Ovary (tissue), 9 donors: ENCODE results near the gene GLP1R. TPM values are rescaled to one million over a fixed set of nuclear protein-coding genes. Genes with fewer than 3 reads are reported as not detected.

Source experiments
- DNase-seq, 5 donors: peaks; one replicate each; pipeline ENCODE4 v3.0.0-alpha.2; 2019 to 2020
- H3K27ac ChIP-seq, 2 donors: fragments of 200-600 bp; one replicate each; pipeline versions ENCODE4 v1.5.1 to v1.8.0; 2019 to 2022
- H3K27me3 ChIP-seq: fragments of 200-600 bp; one replicate; pipeline ENCODE4 v1.8.0; 2022
- H3K36me3 ChIP-seq: fragments of 200-600 bp; sonication (generic); one replicate; pipeline ENCODE4 v1.5.1; 2019
- H3K4me1 ChIP-seq: one replicate; pipeline ENCODE4 v1.8.1; 2013; ENCODE audit warnings: mild to moderate bottlenecking, moderate library complexity; ENCODE audit not compliant: insufficient read depth
- H3K4me3 ChIP-seq: fragments of 200-600 bp; sonication (generic); one replicate; pipeline ENCODE4 v1.5.1; 2017
- H3K9me3 ChIP-seq, 2 donors: fragments of 200-600 bp in 1 of 2; sonication (generic) in 1 of 2; one replicate each; pipeline versions ENCODE4 v1.5.1 to v1.8.1; 2013 to 2019; ENCODE audit warnings: mild to moderate bottlenecking in 1 of 2, moderate library complexity in 1 of 2
- CTCF ChIP-seq, 3 donors: fragments of 450-650 bp in 2 of 3; fragments of 200-600 bp in 1 of 3; IDR thresholded peaks; one replicate each; pipeline versions ENCODE4 v1.5.1 to v1.8.0; 2016 to 2022; ENCODE audit warnings: antibody characterized with exemption in 3 of 3, mild to moderate bottlenecking in 1 of 3
- EP300 ChIP-seq: sonication (generic); formaldehyde crosslinking; IDR thresholded peaks from one replicate; pipeline ENCODE4 v1.6.1; 2017; ENCODE audit warnings: antibody characterized with exemption
- POLR2A ChIP-seq: fragments of 450-650 bp; IDR thresholded peaks from one replicate; pipeline ENCODE4 v1.6.1; 2017; ENCODE audit warnings: antibody characterized with exemption, mild to moderate bottlenecking, moderate library complexity
- WGBS, 3 donors: extraction: QIAGEN DNeasy Blood & Tissue Kit in 1 of 3; methylation state at CpG; one replicate each; pipeline versions ENCODE4 v1.1.5 to v1.1.7; 2013 to 2017; 5-methylcytosine and 5-hydroxymethylcytosine counted together
- intact Hi-C, 4 donors: fragments of 100-400 bp; cut with DNase I; formaldehyde crosslinking; loops; one replicate each; pipeline versions ENCODE4 v1.11.0 to v1.15.1; 2022 to 2023
- polyA plus RNA-seq, 2 donors: library from polyadenylated mRNA; stranded (reverse); fragments of 200-250 nt in 1 of 2; fragments of 350-450 nt in 1 of 2; fragmentation: Illumina TruSeq in 1 of 2; extraction: RNeasy Lipid Tissue Mini Kit (QIAGEN cat#74804) in 1 of 2; gene quantifications; one replicate each; pipeline ENCODE4 v1.2.3, GENCODE V29; 2013 to 2014
- total RNA-seq, 7 donors: library from RNA; depleted of rRNA in 2 of 7; stranded (reverse); fragments of >200 nt in 2 of 7; fragmentation: NEBNext Ultra II Directional in 3 of 7; extraction: Animal tissue kit (Norgen Biotek cat#: 25700) in 3 of 7; gene quantifications; one replicate each; pipeline versions ENCODE4 v1.1.0 to v1.2.4, GENCODE V29; 2016 to 2023
- donor health status: DM: no; HTN: no; CAD: no; lungs with moderate emphysema.
- donor health status: DM: no; HTN: no; CAD: no.
- donor health status: Bipolar disorder and iron deficiency.
- donor health status: DM: yes; HTN: yes; CAD: no.
- donor health status: DM: no; HTN: no; CAD: no.
- donor health status: DM: yes; HTN: yes; CAD: no.

GLP1R gene
- total and polyA plus RNA-seq, 9 donors = 0.08 TPM; not detected in 8

- no peak for DNase-seq
- intact Hi-C loops = no loop called here
Observed at GRCh38 chr6:39005774-39006173, 42.8 kb upstream of the GLP1R start.

GRCh38 chr6:39007575-39007974, 41.0 kb upstream of the GLP1R start:
- H3K4me3 ChIP-seq = no peak overlapping the region
- TF ChIP-seq POLR2A = no peak
- TF ChIP-seq EP300 = no peak
- TF ChIP-seq CTCF (IDR thresholded peaks at IDR 0.05) = no peak
- H3K36me3 ChIP-seq = no peaks in the 10 kb centered on the region
- intact Hi-C loops = no loop called here
- DNase-seq = no peak
- WGBS, 3 donors = 53 to 71% (median 65%) methylated on average over 3 of the region's 3 CpGs
- no peak overlapping the region for H3K27ac ChIP-seq
- no peaks in the 10 kb centered on the region for H3K27me3 ChIP-seq
- no peaks in the 10 kb centered on the region for H3K9me3 ChIP-seq
- H3K4me1 ChIP-seq = no peaks in the 10 kb centered on the region

More at GRCh38 chr6:39005774-39006173, 42.8 kb upstream of the GLP1R start:
- Histone ChIP-seq H3K27me3 (no peaks in the 10 kb centered on the region), H3K27ac (no peak overlapping the region), H3K9me3 (no peaks in the 10 kb centered on the region), H3K4me3 (no peak overlapping the region), H3K4me1 (no peaks in the 10 kb centered on the region), H3K36me3 (no peaks in the 10 kb centered on the region)
- no peak for TF ChIP-seq EP300
- TF ChIP-seq POLR2A = no peak
- no peak for TF ChIP-seq CTCF (IDR thresholded peaks at IDR 0.05)
- WGBS, 3 donors = 45 to 57% (median 49%) methylated on average over 3 of the region's 3 CpGs

GRCh38 chr6:39008737-39009136, 39.8 kb upstream of the GLP1R start:
- Histone ChIP-seq H3K36me3 (no peaks in the 10 kb centered on the region), H3K9me3 (no peaks in the 10 kb centered on the region), H3K4me1 (no peaks in the 10 kb centered on the region), H3K4me3 (no peak overlapping the region), H3K27me3 (no peaks in the 10 kb centered on the region), H3K27ac (no peak overlapping the region)
- TF ChIP-seq EP300 = no peak
- no peak for TF ChIP-seq CTCF (IDR thresholded peaks at IDR 0.05)
- TF ChIP-seq POLR2A = no peak
- no peak for DNase-seq
- intact Hi-C loops = no loop called here
- 20 to 26% (median 22%) methylated on average over 1 of the region's 1 CpG for WGBS, 3 donors

GRCh38 chr6:39009476-39009875, 39.1 kb upstream of the GLP1R start:
- no peaks in the 10 kb centered on the region for H3K27me3 ChIP-seq
- no peak overlapping the region for H3K27ac ChIP-seq
- no peak for DNase-seq
- TF ChIP-seq POLR2A = no peak
- TF ChIP-seq EP300 = no peak
- TF ChIP-seq CTCF (IDR thresholded peaks at IDR 0.05) = no peak
- no peaks in the 10 kb centered on the region for H3K9me3 ChIP-seq
- H3K4me3 ChIP-seq = no peak overlapping the region
- no peaks in the 10 kb centered on the region for H3K4me1 ChIP-seq
- H3K36me3 ChIP-seq = no peaks in the 10 kb centered on the region
- 0 to 79% (median 0%) methylated on average over 1 of the region's 1 CpG for WGBS, 3 donors
- intact Hi-C loops = no loop called here
